ENCODE data around the gene FOLR2. TPM values are rescaled to one million over a fixed set of nuclear protein-coding genes. Genes with fewer than 3 reads are reported as not detected.

FOLR2 gene
- total RNA-seq, 4 donors from 2014 or later = 7.5 to 14.6 (median 13.0) TPM

DNA sequence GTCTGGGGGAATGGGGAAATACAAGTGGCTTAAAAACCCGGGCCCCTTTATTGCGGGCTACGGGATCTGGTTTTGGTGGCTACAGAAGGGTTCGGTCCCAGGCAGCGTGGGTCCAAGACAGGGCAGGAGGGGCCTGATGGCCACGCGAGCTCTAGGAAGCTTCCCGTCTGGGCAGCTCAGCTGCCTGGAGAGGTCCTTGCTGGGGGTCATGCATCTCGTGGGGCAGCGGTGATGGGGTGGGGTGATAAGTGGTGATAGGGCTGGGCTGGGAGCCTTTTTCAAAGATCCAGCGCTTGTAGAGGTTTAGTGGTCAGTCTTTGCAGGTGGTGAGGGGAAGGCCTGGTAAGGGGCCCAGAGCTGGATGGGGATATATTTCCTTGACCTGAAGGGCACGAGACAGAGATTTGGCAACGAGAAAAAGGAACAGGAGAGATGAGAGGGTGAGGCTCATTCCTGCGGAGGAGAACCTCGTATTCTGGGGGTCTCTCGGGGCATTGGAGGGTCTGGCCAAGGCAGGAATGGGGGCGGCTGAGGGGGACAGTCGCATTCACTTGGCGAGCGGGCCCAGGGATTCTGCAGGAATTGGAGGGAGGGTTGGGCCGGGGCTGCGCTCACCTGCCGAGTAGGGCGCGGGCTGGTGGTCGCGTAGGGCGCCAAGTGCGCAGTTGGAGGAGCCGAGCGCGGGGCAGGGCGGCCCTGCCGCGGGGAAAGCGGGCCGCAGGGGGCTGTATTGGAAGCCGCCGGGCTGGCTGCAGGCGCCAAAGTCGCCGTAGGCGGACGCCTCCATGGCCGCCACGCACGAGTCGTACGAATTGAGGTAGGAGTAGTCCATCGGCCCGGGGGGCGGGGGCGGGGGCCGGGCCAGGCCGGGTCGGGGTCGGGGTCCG is 26.8 kb downstream of the FOLR2 start:
- TF ChIP-seq, protein P1, sequence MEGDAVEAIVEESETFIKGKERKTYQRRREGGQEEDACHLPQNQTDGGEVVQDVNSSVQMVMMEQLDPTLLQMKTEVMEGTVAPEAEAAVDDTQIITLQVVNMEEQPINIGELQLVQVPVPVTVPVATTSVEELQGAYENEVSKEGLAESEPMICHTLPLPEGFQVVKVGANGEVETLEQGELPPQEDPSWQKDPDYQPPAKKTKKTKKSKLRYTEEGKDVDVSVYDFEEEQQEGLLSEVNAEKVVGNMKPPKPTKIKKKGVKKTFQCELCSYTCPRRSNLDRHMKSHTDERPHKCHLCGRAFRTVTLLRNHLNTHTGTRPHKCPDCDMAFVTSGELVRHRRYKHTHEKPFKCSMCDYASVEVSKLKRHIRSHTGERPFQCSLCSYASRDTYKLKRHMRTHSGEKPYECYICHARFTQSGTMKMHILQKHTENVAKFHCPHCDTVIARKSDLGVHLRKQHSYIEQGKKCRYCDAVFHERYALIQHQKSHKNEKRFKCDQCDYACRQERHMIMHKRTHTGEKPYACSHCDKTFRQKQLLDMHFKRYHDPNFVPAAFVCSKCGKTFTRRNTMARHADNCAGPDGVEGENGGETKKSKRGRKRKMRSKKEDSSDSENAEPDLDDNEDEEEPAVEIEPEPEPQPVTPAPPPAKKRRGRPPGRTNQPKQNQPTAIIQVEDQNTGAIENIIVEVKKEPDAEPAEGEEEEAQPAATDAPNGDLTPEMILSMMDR (IDR thresholded peaks at IDR 0.05 in 4 of 5, conservative IDR thresholded peaks at IDR 0.05 in 1 of 5) = no peak
- no peak for TF ChIP-seq POLR2A (IDR thresholded peaks at IDR 0.05)
- H3K36me3 ChIP-seq = no peaks in the 10 kb centered on the region
- intact Hi-C loops (cut with DNase I; ENCODE audit: low total_unique reads) (loop anchor here (5.0 kb wide), 1 partner anchor 189 kb away; the partner anchor contains the start of gene CLPB), in situ Hi-C loops (cut with MboI; ENCODE audit: low sequenced_read_pairs in 4 of 4) (no loop called here)
- H3K4me3 ChIP-seq = no peak overlapping the region
- H3K9me3 ChIP-seq = no peaks in the 10 kb centered on the region
- no peak overlapping the region for H3K27ac ChIP-seq
- peaks cover 46 to 59% (median 58%) of the 10 kb centered on the region in 3 donors for H3K27me3 ChIP-seq
- ATAC-seq (no peak), DNase-seq (no peak)
- peaks cover 10 to 16% of the 10 kb centered on the region in 2 donors for H3K4me1 ChIP-seq

DNA sequence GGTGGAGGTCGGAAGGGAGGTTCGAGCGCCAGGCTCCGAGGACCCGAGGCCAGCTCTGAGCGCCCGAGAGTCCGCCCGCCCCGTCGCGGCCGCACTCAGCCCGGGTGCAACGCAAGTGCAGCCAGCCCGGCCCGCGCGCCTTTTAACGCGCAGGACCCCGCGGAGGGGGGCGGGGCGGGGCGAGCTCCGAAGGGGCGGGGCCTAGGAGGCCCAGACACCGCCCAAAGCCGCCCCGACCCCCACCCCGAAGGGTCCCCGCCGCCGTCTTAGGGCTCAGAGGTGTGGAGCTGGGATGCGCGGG is 27.4 kb downstream of the FOLR2 start, which contains the start of gene PHOX2A:
Gene PHOX2A (minus strand): TSS at position 117 of the 301 bp plus-strand sequence. CDS start 172 bp downstream, outside the sequence.
- no peaks in the 10 kb centered on the region for H3K36me3 ChIP-seq
- ATAC-seq (no peak), DNase-seq (no peak)
- H3K9me3 ChIP-seq = no peaks in the 10 kb centered on the region
- peaks cover 9 to 14% of the 10 kb centered on the region in 2 donors for H3K4me1 ChIP-seq
- peaks cover 46 to 59% (median 58%) of the 10 kb centered on the region in 3 donors for H3K27me3 ChIP-seq
- H3K4me3 ChIP-seq = peak within 1 kb of the TSS in 2 of 4 donors; percentile 5 to 21
- H3K27ac ChIP-seq = no peak within 1 kb of the TSS
- TF ChIP-seq, protein P1 (IDR thresholded peaks at IDR 0.05 in 4 of 5, conservative IDR thresholded peaks at IDR 0.05 in 1 of 5) = no peak
- TF ChIP-seq POLR2A (IDR thresholded peaks at IDR 0.05) = no peak
- intact Hi-C loops (cut with DNase I; ENCODE audit: low total_unique reads) (loop anchor here (5.0 kb wide), 1 partner anchor 188 kb away; the partner anchor contains the start of gene CLPB), in situ Hi-C loops (cut with MboI; ENCODE audit: low sequenced_read_pairs in 4 of 4) (no loop called here)

DNA sequence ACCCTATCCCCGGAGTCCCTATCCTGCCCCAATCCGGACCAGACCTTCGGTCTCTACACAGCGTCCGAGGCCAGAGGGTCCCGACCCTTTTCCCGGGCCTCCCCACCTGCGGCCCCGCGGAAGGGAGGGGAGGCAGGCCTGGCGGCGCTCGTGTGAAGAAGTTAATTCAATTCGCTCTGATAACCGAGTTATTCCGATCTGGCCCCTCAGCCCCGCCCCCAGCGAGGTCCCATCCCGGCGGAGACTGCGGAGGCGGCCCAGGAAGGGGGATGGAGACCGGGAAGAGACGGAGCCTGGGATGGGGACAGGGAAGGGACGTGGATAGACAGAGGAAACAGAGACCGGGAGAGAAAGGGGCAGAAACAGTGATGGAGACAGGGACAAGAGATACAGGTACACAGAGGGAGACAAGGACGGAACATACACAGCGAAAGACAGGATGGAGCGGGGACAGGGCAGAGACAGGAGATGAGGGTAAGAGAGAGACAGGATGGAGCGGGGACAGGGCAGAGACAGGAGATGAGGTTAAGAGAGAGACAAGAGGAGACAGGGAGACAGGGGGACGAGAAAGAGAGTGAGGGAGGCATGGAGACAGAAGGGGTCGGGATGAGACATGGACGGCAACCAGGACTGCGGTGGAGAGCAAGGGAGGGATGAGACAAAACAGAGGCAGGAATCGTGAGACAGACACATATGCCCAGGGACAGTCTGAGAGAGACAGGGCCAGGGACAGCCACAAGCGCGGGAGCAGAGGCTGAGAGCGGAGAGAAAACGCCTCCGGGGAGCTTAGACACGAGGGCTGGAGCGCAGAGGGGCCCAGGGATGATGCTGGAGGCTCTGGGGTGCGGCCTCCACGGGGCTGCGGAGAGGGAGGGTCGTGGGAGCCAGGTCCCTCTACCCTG is 28.0 kb downstream of the FOLR2 start:
- Histone ChIP-seq H3K9me3 (no peaks in the 10 kb centered on the region), H3K27ac (no peak overlapping the region), H3K4me1 (peaks cover 4 to 8% of the 10 kb centered on the region in 2 donors), H3K4me3 (peak overlapping the region in 2 of 4 donors; percentile 5 to 21), H3K27me3 (peaks cover 46 to 59% (median 58%) of the 10 kb centered on the region in 3 donors), H3K36me3 (no peaks in the 10 kb centered on the region)
- no peak for DNase-seq
- TF ChIP-seq, protein P1 (IDR thresholded peaks at IDR 0.05 in 4 of 5, conservative IDR thresholded peaks at IDR 0.05 in 1 of 5) = no peak
- no peak for TF ChIP-seq POLR2A (IDR thresholded peaks at IDR 0.05)
- intact Hi-C loops (cut with DNase I; ENCODE audit: low total_unique reads) = loop anchor here (5.0 kb wide), 1 partner anchor 188 kb away; the partner anchor contains the start of gene CLPB
- ATAC-seq = no peak
- in situ Hi-C loops (cut with MboI; ENCODE audit: low sequenced_read_pairs in 4 of 4) = no loop called here

DNA sequence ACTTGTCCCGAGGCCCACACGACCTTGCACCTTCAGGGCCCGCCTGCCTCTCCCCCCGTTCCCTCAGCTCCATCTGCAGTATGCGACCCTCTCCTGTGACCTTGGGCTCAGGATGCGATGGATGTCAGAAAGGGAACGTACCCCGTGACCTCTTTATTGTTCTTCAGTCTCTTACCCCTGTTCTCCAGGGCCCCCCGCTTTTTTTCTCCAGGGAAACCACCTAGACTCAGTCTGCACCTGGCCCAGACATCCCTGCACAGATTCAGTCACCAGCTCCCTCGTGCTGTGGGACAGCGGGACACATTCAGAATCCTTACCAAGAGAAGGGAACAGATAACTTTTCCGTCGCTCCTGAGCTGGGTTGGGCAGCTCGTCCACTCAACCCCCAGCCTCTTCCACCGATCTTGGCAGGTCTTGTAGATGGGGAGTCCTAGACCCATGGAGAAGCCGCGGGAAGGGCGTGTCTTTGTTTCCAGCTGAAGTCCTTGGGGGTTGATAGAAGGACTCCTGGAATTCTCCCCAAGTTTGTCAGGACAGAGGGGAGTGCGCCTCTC is 28.7 kb downstream of the FOLR2 start:
- Histone ChIP-seq H3K36me3 (no peaks in the 10 kb centered on the region), H3K27me3 (peaks cover 46 to 59% (median 58%) of the 10 kb centered on the region in 3 donors), H3K27ac (no peak overlapping the region), H3K4me3 (no peak overlapping the region), H3K4me1 (peaks cover 4 to 6% of the 10 kb centered on the region in 2 donors), H3K9me3 (no peaks in the 10 kb centered on the region)
- in situ Hi-C loops (cut with MboI; ENCODE audit: low sequenced_read_pairs in 4 of 4) (no loop called here), intact Hi-C loops (cut with DNase I; ENCODE audit: low total_unique reads) (no loop called here)
- DNase-seq (no peak), ATAC-seq (no peak)
- TF ChIP-seq POLR2A (IDR thresholded peaks at IDR 0.05) = no peak
- TF ChIP-seq, protein P1 (IDR thresholded peaks at IDR 0.05 in 4 of 5, conservative IDR thresholded peaks at IDR 0.05 in 1 of 5) = no peak

Data from gastrocnemius medialis (tissue), 4 donors.